ENCODE measurements around the gene MATCAP1.

MATCAP1 gene

GRCh38 chr16:67190448-67191399, 7.0 kb upstream of the MATCAP1 start:
- DNase-seq = no peak

- no peak for DNase-seq
Measured at GRCh38 chr16:67190041-67190440, 6.3 kb upstream of the MATCAP1 start, which contains the start of gene EXOC3L1. EXOC3L1 (minus strand) TSS chr16:67190136; CDS start chr16:67189676, 460 bp downstream.

- DNase-seq = no peak
Measured at GRCh38 chr16:67188798-67189197, 5.0 kb upstream of the MATCAP1 start.

- no peak for DNase-seq
Measured at GRCh38 chr16:67188323-67188722, 4.6 kb upstream of the MATCAP1 start.

GRCh38 chr16:67187175-67187890, 3.6 kb upstream of the MATCAP1 start:
- DNase-seq = no peak

GRCh38 chr16:67186550-67186950, 2.8 kb upstream of the MATCAP1 start:
- DNase-seq = no peak

GRCh38 chr16:67185651-67186134, 1.9 kb upstream of the MATCAP1 start:
- no peak for DNase-seq

GRCh38 chr16:67184995-67185650, 1.4 kb upstream of the MATCAP1 start:
- DNase-seq = no peak

GRCh38 chr16:67184453-67184994, 761 bp upstream of the MATCAP1 start:
- no peak for DNase-seq

- no peak for DNase-seq
Measured at GRCh38 chr16:67183284-67183626, 508 bp downstream of the MATCAP1 start.

- no peak for DNase-seq
Measured at GRCh38 chr16:67182288-67182687, 1.5 kb downstream of the MATCAP1 start.

- no peak for DNase-seq
Measured at GRCh38 chr16:67181346-67181745, 2.4 kb downstream of the MATCAP1 start.

- no peak for DNase-seq
Measured at GRCh38 chr16:67180166-67180565, 3.6 kb downstream of the MATCAP1 start.

- no peak for DNase-seq
Measured at GRCh38 chr16:67179421-67180080, 4.2 kb downstream of the MATCAP1 start.

- DNase-seq = peak; percentile 28
Measured at GRCh38 chr16:67177743-67178699, 5.7 kb downstream of the MATCAP1 start.

GRCh38 chr16:67176662-67177061, 7.1 kb downstream of the MATCAP1 start:
- no peak for DNase-seq

- DNase-seq = no peak
Measured at GRCh38 chr16:67174706-67175231, 9.0 kb downstream of the MATCAP1 start.

GRCh38 chr16:67173808-67174705, 9.7 kb downstream of the MATCAP1 start:
- peak; percentile 18 for DNase-seq

GRCh38 chr16:67173323-67173722, 10.4 kb downstream of the MATCAP1 start:
- no peak for DNase-seq

Data from NCI-H2029 treated with DMSO at 0.1 percent for 48 hours (cell line).